NCI-H226 (cell line): ENCODE measurements around the gene RRN3.
"Not testable (repeated sequence)": the region's sequence is repeated elsewhere in the genome, so short reads cannot be mapped to it uniquely, and the experiment has no call there.

Experiments used
- DNase-seq: peaks from one replicate; pipeline ENCODE4 v3.0.0-alpha.2; 2015

The RRN3 gene, protein sequence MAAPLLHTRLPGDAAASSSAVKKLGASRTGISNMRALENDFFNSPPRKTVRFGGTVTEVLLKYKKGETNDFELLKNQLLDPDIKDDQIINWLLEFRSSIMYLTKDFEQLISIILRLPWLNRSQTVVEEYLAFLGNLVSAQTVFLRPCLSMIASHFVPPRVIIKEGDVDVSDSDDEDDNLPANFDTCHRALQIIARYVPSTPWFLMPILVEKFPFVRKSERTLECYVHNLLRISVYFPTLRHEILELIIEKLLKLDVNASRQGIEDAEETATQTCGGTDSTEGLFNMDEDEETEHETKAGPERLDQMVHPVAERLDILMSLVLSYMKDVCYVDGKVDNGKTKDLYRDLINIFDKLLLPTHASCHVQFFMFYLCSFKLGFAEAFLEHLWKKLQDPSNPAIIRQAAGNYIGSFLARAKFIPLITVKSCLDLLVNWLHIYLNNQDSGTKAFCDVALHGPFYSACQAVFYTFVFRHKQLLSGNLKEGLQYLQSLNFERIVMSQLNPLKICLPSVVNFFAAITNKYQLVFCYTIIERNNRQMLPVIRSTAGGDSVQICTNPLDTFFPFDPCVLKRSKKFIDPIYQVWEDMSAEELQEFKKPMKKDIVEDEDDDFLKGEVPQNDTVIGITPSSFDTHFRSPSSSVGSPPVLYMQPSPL

DNA sequence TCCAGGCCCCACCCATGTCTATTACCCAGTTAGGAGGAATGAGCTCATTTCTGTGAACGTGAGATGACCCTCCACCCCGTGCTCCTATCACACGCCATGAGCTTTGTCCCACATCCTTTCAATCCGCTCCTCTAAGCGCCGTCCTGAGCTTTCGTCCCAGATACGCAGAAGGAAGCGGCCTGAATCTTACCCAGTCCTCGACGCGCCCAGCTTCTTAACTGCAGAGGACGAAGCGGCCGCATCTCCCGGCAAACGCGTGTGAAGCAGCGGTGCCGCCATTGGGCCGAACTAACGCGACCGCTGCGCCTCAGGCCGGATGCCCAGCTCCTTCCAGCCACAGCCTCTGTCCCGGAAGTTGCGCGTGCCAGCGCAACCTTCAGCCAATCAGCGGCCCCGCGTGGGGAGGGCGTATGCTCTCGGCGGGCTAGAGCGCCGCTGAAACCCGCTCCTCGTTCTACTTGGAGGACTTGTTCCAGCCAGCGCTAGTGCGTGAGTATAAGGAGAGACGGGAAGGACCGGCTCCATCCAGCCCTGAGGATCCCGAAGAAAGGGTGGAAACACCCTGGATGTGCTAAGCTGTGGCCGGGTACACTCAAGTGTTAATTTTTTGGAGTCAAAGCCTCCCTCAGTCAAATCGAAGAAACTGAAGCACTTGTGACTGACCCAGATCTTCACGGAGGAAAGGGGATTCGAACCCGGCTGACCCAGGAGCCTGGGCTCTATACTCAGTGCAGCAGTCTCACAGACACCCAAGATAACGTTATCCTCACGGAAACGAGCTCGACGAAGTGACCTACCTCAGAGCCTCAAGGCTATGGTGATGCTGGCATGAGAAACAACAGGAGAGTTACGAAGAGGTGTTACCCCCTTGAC, at the start of gene RRN3:
RRN3 (minus strand) TSS at position 318 of the 873 bp plus-strand sequence; CDS start at position 279, 39 bp downstream.
- peak; percentile 96 for DNase-seq

DNA sequence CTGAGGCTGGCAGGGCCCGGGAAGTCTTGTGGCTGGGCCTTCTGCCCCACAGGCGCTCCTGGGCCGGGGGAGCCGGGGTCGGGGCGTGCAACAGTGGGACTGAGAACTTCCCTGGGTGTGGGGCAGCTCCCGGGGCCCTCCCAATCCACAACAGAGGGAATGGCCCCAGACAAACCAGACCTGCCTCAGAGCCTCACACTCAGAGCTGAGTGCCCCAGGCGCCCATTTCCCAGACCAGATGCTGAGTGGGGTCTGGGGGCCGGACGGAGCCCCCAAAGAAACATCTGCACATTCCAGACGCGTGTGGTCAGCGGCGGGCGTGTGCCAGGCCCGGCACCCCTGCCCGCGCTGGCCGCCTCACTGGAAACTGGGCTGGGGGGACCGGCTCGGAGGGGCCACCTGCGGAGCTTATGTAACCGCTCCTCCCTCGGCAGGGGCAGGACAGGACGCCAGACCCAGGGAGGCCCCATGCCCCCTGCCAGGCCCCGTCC, 49.6 kb upstream of the RRN3 start:
- not testable (repeated sequence) for DNase-seq

DNA sequence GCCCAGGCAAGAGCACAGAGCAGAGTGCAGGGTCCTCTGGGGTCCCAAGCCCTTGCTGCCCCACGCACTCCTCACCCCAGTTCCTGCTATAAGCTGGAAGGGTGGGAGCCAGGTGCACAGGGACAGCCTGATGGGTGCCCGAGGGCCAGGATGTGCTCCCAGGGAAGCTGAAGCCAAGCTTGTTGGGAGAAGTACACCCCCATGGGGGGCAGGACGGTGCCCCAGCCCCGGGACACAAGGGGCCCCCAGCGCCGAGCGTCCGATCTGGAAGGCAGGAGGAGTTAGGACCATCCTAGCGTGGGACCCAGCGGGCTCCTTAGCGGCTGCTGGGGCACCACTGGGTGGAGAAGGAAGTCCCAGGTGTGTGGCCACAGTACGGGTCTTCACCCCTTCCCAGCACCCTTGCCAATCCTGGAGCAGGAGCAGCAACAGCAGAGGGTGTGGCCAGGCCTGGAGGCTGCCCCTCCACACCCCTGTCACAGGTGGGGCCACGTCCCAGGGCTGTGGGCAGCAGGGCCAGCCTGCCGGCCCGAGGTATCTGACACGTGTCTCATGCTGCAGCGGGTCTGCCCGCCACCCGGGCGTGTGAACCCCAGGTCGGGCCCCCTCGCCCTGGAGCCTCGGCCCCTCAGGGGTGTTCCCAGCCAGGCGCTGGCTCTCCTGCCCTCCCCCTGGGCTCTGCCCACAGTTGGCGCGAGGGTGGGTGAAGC, 49.0 kb upstream of the RRN3 start:
- DNase-seq = not testable (repeated sequence)

DNA sequence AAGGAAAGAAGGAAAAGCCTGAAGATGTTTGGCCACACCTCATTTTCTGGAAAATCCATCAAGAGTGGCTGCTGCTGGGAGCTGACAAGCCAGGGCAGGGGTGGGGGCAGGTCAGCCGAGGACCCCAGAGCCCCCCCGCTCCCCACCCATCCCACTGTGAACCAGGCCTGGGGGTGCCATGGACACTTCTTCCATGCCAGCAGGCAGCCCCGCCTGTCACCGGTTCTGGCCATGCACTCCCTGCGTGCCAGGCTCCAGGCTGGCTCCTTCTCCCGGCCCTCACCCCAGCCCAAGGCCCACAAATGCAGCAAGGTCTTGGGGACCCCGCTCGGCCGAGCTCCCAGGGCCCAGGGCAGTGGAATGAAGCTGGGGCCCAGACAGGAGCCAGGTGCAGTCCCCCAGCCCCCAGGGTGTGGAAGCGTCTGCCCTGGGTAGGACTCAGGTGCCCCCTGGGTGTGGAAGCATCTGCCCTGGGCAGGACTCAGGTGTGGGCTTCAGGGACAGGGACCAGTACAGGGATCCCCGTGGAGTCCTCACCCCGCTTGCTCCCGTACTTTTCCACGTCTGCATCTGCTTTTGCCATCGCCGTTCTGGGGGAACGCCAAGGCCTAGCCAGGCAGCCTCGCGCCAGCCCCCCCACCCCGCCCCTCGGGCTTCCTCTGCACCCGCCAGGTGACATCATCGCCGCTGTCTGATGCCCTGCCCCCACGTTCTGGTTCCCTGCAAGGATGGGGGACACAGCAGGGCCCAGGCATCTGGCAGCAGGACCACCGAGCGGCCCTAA, 48.2 kb upstream of the RRN3 start:
- not testable (repeated sequence) for DNase-seq

DNA sequence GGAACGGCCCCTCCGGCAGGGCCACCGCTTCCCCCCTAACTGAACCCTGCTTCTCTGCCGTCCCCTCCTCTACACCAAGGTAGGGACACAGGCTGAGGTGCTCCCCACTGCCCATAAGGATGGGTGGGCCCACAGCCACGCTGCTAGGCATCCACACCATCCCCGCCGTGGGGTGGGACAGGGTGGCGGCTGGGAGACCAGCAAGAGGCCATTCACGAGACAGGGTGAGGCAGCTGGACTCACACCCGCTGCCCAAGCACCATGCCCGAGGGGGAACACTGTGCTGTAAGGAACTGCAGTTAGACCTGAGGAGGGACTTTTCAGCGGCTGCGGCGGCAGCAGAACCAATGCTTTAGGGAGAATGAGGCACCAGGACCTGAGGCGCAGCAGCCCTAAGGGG, 47.5 kb upstream of the RRN3 start:
- no peak for DNase-seq

DNA sequence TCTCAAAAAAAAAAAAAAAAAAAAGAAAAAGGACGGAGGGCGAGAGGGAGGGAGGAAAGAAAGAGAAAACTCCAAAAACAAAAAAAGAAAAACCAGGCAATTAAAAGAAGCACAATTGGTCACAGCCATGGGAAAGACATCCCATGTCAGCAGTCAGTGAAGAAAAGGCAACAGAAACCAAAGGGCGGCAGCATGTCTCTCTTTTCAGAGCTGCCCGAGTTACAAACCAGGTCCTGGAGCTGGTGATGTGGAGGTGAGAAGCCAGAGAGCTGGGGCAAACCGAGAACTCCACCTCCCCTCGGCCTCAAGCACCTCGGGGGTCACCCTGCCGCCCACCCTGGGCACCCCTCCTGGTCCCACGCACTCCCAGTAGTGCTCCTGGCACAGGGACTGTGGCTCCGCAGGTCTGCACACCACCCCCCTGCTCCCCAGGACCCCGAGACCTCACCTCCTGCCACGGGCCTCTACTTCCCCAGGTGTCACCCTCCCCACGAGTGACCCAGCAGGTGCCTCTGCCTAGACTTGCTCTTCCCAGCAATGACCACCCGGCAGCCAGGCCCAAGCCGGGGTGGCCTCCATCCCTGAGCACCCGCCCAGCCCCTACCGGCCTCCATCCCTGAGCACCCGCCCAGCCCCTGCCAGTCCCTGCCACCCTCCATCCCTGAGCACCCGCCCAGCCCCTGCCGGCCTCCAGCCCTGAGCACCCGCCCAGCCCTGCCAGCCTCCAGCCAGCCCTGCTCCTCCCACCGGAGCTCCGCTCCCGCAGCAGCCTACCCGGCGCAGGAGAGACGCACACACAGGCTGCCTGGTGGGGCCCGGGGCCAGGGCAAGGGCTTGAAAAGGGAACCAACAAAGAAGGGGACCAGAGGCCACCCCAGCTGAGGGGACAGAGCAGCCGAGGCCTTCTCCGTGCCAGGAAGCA, 46.6 kb upstream of the RRN3 start:
- DNase-seq = not testable (repeated sequence)

DNA sequence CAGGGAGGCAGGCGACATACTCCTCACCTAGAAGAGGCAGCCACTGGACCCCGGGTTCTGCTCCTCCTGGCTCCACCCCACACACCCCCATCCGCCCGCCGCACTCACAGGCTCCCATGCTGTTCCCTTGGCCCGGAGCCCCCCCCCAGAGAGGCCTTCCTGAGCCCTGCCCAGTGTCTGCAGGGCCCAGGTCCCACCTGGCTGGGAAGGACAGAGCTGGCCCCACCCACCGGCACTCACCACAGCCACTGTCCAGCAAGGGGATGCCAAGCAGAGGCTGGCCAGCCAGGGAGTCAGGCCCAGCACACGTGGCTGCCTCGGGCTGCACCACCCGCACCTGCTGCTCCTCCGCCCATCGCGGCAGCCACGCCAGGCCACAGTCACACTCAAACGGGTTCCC, 43.4 kb upstream of the RRN3 start:
- not testable (repeated sequence) for DNase-seq

DNA sequence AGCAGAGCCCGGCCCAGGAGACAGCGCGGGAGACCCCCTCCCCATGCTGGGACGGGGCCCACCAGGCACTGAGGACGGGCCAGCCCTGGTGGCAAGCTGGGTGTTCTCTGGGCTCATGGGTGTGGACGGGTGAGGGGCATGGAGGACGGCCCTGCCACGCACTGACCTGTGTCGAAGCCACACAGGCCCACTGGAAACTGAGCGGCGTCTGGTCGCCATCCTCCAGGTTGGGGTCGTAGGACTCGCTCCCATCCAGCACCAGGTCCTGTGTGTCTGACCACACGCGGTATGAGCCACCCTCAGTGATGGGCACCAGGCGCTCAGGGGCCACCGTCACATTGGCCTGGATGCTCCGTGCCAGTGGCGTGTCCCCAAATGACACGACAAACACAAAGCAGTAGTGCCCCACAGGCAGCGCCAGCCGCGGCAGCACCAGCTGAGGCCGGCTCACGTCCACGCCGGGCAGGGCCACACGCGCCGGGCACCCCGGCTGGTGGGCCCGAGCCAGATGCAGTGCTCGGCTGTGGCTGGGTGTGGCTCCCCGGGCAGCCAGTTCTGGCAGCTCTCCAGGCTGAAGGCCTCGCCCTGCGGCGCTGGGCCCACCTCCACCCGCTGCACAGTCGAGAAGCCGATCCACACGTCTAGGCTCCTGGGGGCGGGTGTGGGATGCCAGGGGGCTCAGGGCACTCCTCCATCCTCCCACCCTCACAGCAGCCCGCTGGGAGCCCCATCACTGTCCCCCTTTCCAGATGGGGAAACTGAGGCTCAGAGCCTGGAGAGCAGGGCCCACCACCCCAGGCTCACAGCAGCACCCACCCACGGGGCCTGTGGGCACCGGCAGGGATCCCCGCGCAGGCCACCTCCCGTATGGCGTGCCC, 41.6 kb upstream of the RRN3 start:
- DNase-seq = not testable (repeated sequence)

DNA sequence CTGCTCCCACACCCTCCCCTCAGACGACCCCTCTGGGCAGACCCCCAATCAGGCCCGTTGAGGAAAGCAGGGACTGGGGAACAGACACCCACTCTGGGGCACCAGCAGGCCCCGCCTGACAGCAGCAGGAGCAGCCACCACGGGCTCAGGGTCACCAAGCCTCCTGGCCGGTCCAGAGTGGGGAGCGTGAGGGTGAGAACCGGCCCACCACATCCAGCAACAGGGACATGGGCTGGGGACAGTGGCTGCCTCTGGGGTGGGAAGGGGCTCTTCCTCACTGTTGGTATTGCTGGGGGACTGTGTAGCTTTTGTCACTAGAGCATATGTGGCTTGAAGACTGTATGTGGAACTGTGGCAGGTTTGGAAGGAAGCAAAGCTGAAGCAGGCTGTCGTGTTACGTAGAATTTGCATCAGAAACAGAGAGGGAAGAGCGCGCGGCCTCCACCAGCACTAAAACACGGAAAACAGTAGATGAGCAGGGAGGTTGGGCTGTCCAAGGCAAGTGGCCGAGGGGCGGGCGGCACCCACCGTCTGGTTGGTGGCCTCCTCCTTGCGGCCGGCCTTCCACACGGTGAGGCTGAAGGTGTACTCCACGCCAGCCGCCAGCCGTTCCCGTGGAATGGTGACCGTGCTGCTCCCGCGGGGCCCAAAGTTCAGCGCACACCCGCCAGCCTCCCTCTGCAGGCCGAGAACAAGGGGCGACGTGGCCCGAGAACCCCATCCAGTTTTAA, 40.8 kb upstream of the RRN3 start:
- DNase-seq = not testable (repeated sequence)

DNA sequence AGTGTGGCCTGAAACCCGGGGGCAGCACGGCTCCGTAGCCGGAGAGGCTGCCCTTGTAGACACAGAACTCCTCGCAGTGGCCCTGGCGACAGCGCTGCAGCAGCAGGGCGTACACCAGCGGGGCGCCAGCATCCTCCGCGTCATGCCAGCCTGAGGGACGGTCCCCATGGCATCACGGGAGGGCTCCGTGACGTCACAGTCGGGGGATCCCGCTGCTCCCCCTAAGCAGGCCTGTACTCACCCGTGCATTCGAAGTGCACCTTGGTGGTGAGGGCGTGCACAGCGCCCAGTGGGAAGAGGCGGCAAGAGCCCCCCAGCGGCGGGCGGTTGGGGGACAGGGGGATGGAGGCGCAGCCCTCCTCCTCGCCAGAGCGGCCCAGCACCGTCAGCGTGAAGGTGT, 39.5 kb upstream of the RRN3 start:
- not testable (repeated sequence) for DNase-seq

DNA sequence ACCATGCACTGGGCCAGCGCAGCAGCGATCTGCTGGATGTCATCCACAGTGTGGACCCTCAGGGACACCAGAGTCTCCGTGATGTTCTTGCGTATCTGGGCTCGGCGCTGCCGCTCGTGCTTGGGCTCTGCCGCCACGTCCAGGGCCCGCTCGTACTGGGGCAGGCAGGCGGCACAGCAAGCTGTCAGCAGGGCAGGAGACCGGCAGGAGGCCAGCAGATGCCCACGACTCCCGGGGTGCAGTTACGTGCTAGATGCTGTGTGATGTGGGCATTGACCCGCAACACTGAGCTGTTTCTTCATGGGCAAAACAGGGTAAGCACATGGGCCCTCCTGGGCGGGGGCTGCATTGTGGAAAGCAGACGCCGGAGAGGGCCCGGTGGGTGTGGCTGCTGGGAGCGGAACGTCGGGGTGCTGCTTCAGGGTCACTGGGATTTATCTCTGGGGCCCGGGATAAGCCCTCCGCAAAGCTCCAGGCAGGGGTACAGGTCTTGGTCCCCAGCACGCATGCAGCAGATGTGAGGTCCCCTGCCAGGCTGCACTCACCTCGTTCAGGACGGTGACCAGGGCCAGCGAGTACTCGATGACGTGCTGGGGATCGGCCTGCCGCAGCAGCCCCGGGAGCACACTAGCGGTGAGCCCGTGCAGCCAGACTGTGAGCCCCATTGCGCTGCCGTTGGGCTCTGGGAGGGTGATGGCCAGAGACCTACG, 38.8 kb upstream of the RRN3 start:
- not testable (repeated sequence) for DNase-seq

DNA sequence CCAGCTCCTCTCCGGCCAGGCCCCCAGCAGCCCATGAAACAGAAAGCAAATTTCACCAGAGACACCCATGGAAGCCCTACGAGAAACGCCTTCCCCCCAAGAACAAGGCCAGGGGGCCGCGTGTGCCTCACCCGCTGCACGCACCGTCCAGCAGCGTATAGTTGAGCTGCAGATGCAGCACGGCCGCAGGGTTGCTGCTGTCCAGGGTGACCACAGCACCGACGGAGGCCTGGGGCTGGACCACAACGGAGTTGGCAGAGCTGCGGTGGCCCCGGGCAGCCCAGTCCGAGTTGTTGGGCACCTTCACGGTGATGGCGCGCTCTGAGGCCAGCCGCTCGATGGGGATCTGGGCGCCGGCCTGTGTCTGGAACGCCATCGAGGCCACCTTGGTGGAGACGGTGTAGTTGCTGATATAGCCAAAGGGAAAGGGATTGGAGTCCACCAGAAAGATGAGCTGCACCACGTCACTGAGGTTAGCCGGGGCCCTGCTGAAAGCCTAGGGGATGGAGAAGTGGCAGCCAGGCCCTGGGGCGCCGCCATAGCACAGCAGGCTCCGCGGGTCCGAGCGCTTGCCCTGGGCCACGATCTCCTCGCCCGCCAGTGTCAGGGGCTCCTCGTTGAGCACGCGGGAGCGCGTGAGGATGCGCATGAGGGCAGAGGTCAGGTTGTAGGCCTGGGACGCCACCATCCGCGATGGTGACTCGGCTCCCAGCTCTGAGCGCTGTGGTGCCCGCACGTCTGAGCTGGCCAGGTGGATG, 37.0 kb upstream of the RRN3 start:
- not testable (repeated sequence) for DNase-seq

DNA sequence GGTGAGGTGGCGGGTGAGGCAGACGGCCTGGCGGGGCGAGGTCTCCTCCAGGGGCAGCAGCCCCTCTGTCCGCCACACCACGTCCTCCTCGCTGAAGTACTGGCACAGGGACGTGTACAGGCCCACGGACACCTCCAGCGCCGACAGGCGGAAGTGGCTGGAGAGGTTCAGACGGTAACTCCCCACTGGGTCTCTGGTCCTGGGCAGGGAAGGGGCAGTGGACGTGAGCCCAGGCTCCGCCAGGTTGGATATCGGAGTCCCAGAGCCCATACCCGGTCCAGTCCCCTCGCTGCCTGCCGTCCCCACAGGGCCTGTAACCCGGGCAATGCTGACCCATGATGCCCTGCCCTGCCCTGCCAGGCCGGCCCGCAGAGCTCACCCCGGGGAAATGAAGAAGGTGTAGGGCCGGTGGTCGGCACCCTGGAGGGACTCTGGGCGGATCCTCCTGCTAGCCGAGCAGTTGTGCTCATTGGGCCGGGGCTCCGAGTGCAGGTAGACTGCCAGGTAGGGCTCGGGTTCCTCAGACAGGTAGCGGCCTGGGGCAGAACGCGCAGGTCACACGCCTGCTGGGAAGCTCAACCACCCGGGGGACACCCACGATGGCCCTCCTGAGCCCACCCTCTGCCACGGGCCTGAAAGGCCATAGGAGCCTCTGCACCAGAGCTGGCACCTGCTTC, 36.3 kb upstream of the RRN3 start:
- DNase-seq = not testable (repeated sequence)

DNA sequence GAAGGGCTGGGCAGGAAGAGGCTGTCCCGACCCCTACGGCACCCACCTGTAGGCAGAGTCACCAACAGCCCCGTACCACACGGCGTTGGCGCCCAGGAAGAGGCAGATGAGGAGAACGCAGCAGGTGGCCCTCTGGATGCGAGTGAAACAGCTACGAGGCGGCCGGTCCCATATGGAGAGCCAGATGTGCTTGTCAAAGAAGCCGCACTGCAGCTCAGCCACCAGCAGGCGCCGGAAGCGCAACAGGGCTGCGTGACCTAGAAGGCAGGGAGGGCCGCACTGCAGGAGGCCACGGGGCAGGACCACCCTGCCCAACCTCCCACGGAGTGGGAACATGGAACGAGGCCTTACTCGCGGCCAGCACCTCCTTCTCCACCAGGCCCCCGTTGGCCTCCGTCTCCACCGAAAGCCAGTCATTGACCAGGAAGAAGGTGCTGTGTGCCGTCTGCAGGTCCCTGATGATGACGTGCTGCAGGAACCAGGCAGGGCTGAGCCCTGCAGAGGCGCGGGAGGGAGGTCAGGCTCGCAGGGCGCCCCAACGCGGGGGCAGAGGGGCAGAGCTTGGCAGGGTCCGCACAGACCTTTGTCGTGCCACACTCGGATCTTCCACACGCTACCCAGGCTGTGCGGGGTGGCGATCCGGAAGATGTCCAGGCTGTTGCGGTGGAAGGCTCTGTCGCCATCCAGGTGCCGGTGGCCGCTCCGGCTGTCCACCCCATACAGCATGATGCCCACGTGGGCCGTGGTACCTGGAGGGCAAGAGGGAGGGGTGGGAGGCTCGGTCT, 33.8 kb upstream of the RRN3 start:
- DNase-seq = not testable (repeated sequence)

DNA sequence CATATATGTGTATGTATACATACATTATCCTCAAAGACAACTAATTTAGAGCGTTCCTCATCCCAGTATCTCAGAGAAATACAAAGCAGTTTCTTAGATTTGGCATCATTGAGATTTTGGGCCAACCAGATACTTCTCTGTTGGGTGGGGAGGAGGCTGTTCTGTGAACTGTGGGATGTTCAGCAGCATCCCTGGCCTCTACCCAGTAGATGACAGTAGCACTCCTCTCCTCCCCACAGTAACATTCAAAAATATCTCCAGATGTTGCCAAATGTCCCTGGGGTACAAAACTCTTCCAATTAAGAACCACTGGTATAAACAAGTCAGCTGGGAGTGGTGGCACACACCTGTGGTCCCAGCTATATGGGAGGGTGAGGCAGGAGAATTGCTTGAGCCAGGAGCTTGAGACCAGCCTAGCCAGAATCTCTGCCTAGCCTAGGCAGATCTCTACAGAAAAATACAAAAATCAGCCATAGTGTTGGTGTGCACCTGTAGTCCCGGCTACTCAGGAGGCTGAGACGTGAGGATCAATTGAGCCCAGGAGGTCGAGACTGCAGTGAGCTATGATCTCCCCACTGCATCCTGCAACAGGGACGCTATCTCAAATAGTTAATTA, 6.4 kb upstream of the RRN3 start:
- DNase-seq = not testable (repeated sequence)
